ENCODE results near the gene KLK4. TPM values are rescaled to one million over a fixed set of nuclear protein-coding genes. Genes with fewer than 3 reads are reported as not detected.
A peak's percentile ranks its signal among the peaks of the same experiment; 100 is the strongest.

KLK4 gene
- total RNA-seq, 1 donor: not detected

- DNase-seq (ENCODE audit: low read depth in 2 of 3, low spot score in 2 of 3): no peak
Measured at GRCh38 chr19:50889638-50890037, 21.6 kb downstream of the KLK4 start.

GRCh38 chr19:50882188-50882587 is 29.0 kb downstream of the KLK4 start:
- DNase-seq (ENCODE audit: low read depth in 2 of 3, low spot score in 2 of 3): no peak

- DNase-seq (ENCODE audit: low read depth in 2 of 3, low spot score in 2 of 3): no peak
Measured at GRCh38 chr19:50880241-50880640, 31.0 kb downstream of the KLK4 start.

GRCh38 chr19:50878851-50879250 is 32.3 kb downstream of the KLK4 start:
- DNase-seq (ENCODE audit: low read depth in 2 of 3, low spot score in 2 of 3): no peak

- DNase-seq (ENCODE audit: low read depth in 2 of 3, low spot score in 2 of 3): no peak
Measured at GRCh38 chr19:50877338-50877737, 33.9 kb downstream of the KLK4 start.

GRCh38 chr19:50876456-50876855 is 34.7 kb downstream of the KLK4 start:
- no peak for DNase-seq (ENCODE audit: low read depth in 2 of 3, low spot score in 2 of 3)

- DNase-seq (ENCODE audit: low read depth in 2 of 3, low spot score in 2 of 3): no peak
Measured at GRCh38 chr19:50875795-50876422, 35.3 kb downstream of the KLK4 start.

- DNase-seq (ENCODE audit: low read depth in 2 of 3, low spot score in 2 of 3): no peak
Measured at GRCh38 chr19:50874211-50874610, 37.0 kb downstream of the KLK4 start.

GRCh38 chr19:50873056-50873455 is 38.1 kb downstream of the KLK4 start, which contains the start of gene KLK2:
Gene KLK2, plus strand, starts transcription at chr19:50873439. Its CDS starts 35 bp downstream, at chr19:50873474.
- no peak for DNase-seq (ENCODE audit: low read depth in 2 of 3, low spot score in 2 of 3)

GRCh38 chr19:50870417-50871089 is 40.6 kb downstream of the KLK4 start:
- peak in 1 of 3 donors; percentile 6 for DNase-seq (ENCODE audit: low read depth in 2 of 3, low spot score in 2 of 3)

- DNase-seq (ENCODE audit: low read depth in 2 of 3, low spot score in 2 of 3): no peak
Measured at GRCh38 chr19:50869479-50869878, 41.7 kb downstream of the KLK4 start.

- no peak for DNase-seq (ENCODE audit: low read depth in 2 of 3, low spot score in 2 of 3)
Measured at GRCh38 chr19:50861496-50862286, 49.5 kb downstream of the KLK4 start.

GRCh38 chr19:50861010-50861409 is 50.2 kb downstream of the KLK4 start:
- no peak for DNase-seq (ENCODE audit: low read depth in 2 of 3, low spot score in 2 of 3)

GRCh38 chr19:50859849-50860248 is 51.3 kb downstream of the KLK4 start:
- DNase-seq (ENCODE audit: low read depth in 2 of 3, low spot score in 2 of 3): no peak

GRCh38 chr19:50858886-50859285 is 52.3 kb downstream of the KLK4 start:
- DNase-seq (ENCODE audit: low read depth in 2 of 3, low spot score in 2 of 3): no peak

- DNase-seq (ENCODE audit: low read depth in 2 of 3, low spot score in 2 of 3): no peak
Measured at GRCh38 chr19:50857366-50857765, 53.8 kb downstream of the KLK4 start.

Other genes starting within 250 kb of the KLK4 start
- gene SHANK1, start 191.6 kb downstream of the KLK4 start, total RNA-seq: 6.2 TPM
- 64.4 TPM for gene CLEC11A, start 188.0 kb downstream of the KLK4 start, total RNA-seq
- 0.27 TPM for gene GPR32, start 140.9 kb downstream of the KLK4 start, total RNA-seq
- gene ACP4, start 121.0 kb downstream of the KLK4 start, total RNA-seq: not detected
- gene KLK1, start 87.6 kb downstream of the KLK4 start, total RNA-seq: not detected
- not detected for gene KLK15, start 77.8 kb downstream of the KLK4 start, total RNA-seq
- under 0.01 TPM for gene KLK3, start 56.5 kb downstream of the KLK4 start, total RNA-seq
- gene KLK2, start 38.0 kb downstream of the KLK4 start, total RNA-seq: not detected
- not detected for gene KLK5, start 41.6 kb upstream of the KLK4 start, total RNA-seq
- gene KLK6, start 58.2 kb upstream of the KLK4 start, total RNA-seq: not detected
- not detected for gene KLK7, start 72.5 kb upstream of the KLK4 start, total RNA-seq
- not detected for gene KLK8, start 90.2 kb upstream of the KLK4 start, total RNA-seq
- gene KLK10, start 108.3 kb upstream of the KLK4 start, total RNA-seq: not detected
- gene KLK11, start 115.2 kb upstream of the KLK4 start, total RNA-seq: not detected
- gene KLK12, start 123.6 kb upstream of the KLK4 start, total RNA-seq: not detected
- not detected for gene KLK13, start 153.7 kb upstream of the KLK4 start, total RNA-seq
- not detected for gene KLK14, start 171.5 kb upstream of the KLK4 start, total RNA-seq
- 9.2 TPM for gene CTU1, start 197.0 kb upstream of the KLK4 start, total RNA-seq
- gene SIGLEC9, start 213.5 kb upstream of the KLK4 start, total RNA-seq: 0.27 TPM
- under 0.01 TPM for gene SIGLEC7, start 230.9 kb upstream of the KLK4 start, total RNA-seq

All from hematopoietic multipotent progenitor cell (in vitro differentiated cells).